Mucosa of stomach (tissue), 1 donor: ENCODE data around the gene ZBTB7B.
"Not testable (repeated sequence)": the region's sequence is repeated elsewhere in the genome, so short reads cannot be mapped to it uniquely, and the experiment has no call there.

Source experiments
- H3K27me3 ChIP-seq: one replicate; pipeline ENCODE4 v1.7.0; 2013; ENCODE audit warnings: mild to moderate bottlenecking, low read length; ENCODE audit not compliant: control insufficient read depth, insufficient read depth
- H3K36me3 ChIP-seq: one replicate; pipeline ENCODE4 v1.7.0; 2013; ENCODE audit warnings: low read length; ENCODE audit not compliant: control insufficient read depth, insufficient read depth
- H3K4me1 ChIP-seq: one replicate; pipeline ENCODE4 v1.7.0; 2013; ENCODE audit warnings: mild to moderate bottlenecking, low read length; ENCODE audit not compliant: control insufficient read depth, insufficient read depth
- H3K4me3 ChIP-seq: one replicate; pipeline ENCODE4 v1.7.0; 2013; ENCODE audit warnings: low read length
- H3K9ac ChIP-seq: one replicate; pipeline ENCODE4 v1.7.0; 2013; ENCODE audit warnings: mild to moderate bottlenecking, low read length, moderate library complexity
- H3K9me3 ChIP-seq: one replicate; pipeline ENCODE4 v1.7.0; 2013; ENCODE audit warnings: mild to moderate bottlenecking, low read length, moderate library complexity; ENCODE audit not compliant: control insufficient read depth
- donor health status: Pancreatic carcinoma.

Gene ZBTB7B

GRCh38 chr1:154982897-154983648 is 19.5 kb upstream of the ZBTB7B start, which contains the start of gene FLAD1:
Gene FLAD1 (plus strand): TSS chr1:154983344. CDS start chr1:154983695, 351 bp downstream.
- no peaks in the 10 kb centered on the region for H3K27me3 ChIP-seq
- H3K9me3 ChIP-seq: no peaks in the 10 kb centered on the region
- H3K36me3 ChIP-seq: no peaks in the 10 kb centered on the region
- H3K9ac ChIP-seq: peak within 1 kb of the TSS; percentile 82
- peak within 1 kb of the TSS; percentile 95 for H3K4me3 ChIP-seq
- peaks cover 13% of the 10 kb centered on the region for H3K4me1 ChIP-seq

DNA sequence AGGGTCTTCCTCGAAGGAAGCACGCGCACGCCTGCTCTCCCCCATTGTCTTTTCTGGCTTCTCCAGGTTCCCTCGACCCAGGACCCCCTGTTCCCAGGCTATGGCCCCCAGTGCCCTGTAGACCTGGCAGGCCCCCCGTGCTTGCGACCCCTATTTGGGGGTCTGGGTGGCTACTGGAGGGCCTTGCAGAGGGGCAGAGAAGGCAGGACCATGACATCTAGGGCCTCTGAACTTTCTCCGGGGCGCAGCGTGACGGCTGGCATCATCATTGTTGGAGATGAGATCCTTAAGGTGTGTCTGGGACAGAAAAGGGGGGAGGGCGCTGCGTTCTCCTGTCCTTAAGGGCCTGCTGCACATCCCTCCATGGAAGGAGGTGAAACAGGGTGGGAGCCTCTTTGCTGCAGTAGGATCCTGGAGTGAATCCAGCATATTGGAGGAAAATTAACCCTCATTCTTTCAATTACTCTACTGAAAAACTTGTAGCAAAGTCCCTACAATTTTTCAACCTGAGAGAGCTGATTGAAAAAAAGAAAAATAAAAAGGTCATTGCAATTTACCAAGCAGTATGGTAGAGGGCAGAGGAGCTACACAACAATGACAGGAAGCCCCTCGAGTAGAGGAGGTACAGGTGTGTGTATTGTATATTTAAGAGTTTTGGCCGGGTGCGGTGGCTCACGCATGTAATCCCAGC is 18.7 kb upstream of the ZBTB7B start:
- H3K4me3 ChIP-seq: peak overlapping the region; percentile 95

GRCh38 chr1:154986736-154987135 is 15.9 kb upstream of the ZBTB7B start:
- not testable (repeated sequence) for H3K9ac ChIP-seq, H3K27me3 ChIP-seq, H3K9me3 ChIP-seq, H3K36me3 ChIP-seq, H3K4me3 ChIP-seq
- peaks cover 13% of the 10 kb centered on the region for H3K4me1 ChIP-seq

More for the DNA sequence above, 18.7 kb upstream of the ZBTB7B start:
- H3K9ac ChIP-seq: peak overlapping the region; percentile 82
- no peaks in the 10 kb centered on the region for H3K27me3 ChIP-seq
- H3K4me1 ChIP-seq: peaks cover 13% of the 10 kb centered on the region
- H3K36me3 ChIP-seq: no peaks in the 10 kb centered on the region
- H3K9me3 ChIP-seq: no peaks in the 10 kb centered on the region

DNA sequence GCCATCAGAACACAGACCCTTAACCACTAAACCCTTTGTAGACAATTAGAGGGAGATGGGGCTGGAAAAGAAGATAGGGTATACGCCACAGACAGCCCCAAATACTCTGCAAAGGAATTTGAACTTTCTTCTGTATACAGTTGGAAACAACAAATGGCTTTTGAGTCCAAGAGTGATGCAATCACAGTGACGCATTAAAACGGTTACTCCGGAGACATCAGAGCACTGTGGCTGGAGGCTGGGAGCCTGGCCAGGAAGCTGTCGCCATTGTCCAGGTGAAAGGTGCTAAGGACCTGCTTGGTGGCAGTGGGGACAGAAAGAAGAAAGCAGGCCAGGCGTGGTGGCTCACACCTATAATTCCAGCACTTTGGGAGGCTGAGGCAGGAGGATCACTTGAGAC is 15.3 kb upstream of the ZBTB7B start:
- peaks cover 12% of the 10 kb centered on the region for H3K4me1 ChIP-seq
- no peak overlapping the region for H3K4me3 ChIP-seq
- no peak overlapping the region for H3K9ac ChIP-seq
- H3K36me3 ChIP-seq: no peaks in the 10 kb centered on the region
- H3K27me3 ChIP-seq: no peaks in the 10 kb centered on the region
- no peaks in the 10 kb centered on the region for H3K9me3 ChIP-seq

DNA sequence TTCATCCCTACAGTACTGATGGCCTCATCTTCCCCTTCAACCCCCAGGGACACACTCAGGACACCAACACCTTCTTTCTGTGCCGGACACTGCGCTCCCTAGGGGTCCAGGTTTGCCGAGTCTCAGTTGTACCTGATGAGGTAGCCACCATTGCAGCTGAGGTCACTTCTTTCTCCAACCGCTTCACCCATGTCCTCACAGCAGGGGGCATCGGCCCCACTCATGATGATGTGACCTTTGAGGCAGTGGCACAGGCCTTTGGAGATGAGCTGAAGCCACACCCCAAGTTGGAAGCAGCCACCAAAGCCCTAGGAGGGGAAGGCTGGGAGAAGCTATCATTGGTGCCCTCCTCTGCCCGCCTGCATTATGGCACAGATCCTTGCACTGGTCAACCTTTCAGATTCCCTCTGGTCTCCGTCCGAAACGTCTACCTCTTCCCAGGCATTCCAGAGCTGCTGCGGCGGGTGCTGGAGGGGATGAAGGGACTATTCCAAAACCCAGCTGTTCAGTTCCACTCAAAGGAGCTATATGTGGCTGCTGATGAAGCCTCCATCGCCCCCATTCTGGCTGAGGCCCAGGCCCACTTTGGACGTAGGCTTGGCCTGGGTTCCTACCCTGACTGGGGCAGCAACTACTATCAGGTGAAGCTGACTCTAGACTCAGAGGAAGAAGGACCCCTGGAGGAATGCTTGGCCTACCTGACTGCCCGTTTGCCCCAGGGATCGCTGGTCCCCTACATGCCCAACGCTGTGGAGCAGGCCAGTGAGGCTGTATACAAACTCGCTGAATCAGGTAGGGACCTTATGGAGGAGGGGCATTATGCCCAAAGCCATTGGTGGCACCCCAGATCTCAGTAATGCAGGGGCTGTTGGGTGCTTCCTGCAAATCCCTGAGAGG is 14.3 kb upstream of the ZBTB7B start:
- no peaks in the 10 kb centered on the region for H3K36me3 ChIP-seq

GRCh38 chr1:154989195-154989860 is 13.3 kb upstream of the ZBTB7B start:
- Histone ChIP-seq H3K4me1 (peaks cover 10% of the 10 kb centered on the region), H3K4me3 (no peak overlapping the region), H3K9me3 (no peaks in the 10 kb centered on the region), H3K27me3 (no peaks in the 10 kb centered on the region), H3K36me3 (no peaks in the 10 kb centered on the region), H3K9ac (no peak overlapping the region)

More for the DNA sequence above, 14.3 kb upstream of the ZBTB7B start:
- no peak overlapping the region for H3K9ac ChIP-seq
- H3K27me3 ChIP-seq: no peaks in the 10 kb centered on the region
- H3K4me3 ChIP-seq: no peak overlapping the region
- no peaks in the 10 kb centered on the region for H3K9me3 ChIP-seq
- peaks cover 8% of the 10 kb centered on the region for H3K4me1 ChIP-seq

DNA sequence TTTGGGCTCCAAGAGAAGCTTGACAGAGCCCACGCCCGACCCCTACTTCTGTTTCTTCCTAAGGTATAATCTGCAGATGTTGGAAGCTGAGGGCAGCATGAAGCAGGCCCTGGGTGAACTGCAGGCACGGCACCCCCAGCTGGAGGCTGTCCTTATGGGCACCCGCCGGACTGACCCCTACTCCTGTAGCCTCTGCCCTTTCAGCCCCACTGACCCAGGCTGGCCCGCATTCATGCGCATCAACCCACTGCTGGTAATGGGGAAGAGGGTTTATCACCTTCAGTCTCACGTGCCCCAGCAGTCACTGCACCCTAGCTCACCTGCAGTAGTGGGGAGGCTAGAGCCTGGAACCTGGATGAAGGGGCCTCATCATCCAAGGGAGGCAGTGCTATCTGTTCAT is 12.3 kb upstream of the ZBTB7B start:
- no peaks in the 10 kb centered on the region for H3K9me3 ChIP-seq
- no peaks in the 10 kb centered on the region for H3K36me3 ChIP-seq
- peaks cover 17% of the 10 kb centered on the region for H3K4me1 ChIP-seq
- no peak overlapping the region for H3K9ac ChIP-seq
- H3K4me3 ChIP-seq: no peak overlapping the region
- no peaks in the 10 kb centered on the region for H3K27me3 ChIP-seq

DNA sequence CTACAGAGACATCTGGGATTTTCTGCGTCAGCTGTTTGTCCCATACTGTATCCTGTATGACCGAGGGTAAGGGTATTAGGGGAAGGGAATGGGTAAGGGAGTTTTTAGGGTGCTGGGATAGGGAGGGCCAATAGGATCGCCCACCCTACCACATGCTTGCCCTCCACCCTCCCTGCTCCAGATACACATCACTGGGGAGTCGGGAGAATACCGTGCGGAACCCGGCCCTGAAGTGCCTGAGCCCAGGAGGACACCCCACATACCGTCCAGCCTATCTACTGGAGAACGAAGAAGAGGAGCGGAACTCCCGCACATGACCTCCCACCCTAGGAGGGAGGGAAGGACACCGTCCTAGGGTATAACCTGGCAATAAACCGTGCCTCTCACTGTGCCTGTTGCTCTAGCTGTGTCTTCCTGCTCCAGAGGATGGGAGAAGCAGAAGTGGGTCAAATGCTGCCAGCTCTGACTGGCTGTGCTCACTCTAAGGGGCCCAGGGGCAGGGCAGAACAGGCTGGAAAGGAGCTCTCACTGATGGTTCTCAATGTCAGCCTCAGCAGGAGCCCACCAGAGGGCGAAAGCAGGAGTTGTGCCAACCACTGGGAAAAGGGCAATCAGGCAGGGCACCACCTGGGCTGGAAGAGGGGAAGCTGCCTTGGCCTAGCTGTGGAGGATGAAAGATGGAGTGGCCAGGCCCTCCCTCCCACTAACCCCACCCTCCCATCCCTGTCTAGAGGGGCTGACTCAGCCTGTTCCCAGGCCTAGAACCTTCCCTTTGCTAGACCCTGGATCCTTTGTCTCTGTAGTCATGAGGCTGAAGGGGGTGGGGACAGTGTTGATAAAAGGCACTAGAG is 9.7 kb upstream of the ZBTB7B start:
- Histone ChIP-seq H3K4me1 (peaks cover 17% of the 10 kb centered on the region), H3K9me3 (no peaks in the 10 kb centered on the region), H3K4me3 (no peak overlapping the region), H3K9ac (peak overlapping the region; percentile 22), H3K27me3 (no peaks in the 10 kb centered on the region), H3K36me3 (no peaks in the 10 kb centered on the region)

DNA sequence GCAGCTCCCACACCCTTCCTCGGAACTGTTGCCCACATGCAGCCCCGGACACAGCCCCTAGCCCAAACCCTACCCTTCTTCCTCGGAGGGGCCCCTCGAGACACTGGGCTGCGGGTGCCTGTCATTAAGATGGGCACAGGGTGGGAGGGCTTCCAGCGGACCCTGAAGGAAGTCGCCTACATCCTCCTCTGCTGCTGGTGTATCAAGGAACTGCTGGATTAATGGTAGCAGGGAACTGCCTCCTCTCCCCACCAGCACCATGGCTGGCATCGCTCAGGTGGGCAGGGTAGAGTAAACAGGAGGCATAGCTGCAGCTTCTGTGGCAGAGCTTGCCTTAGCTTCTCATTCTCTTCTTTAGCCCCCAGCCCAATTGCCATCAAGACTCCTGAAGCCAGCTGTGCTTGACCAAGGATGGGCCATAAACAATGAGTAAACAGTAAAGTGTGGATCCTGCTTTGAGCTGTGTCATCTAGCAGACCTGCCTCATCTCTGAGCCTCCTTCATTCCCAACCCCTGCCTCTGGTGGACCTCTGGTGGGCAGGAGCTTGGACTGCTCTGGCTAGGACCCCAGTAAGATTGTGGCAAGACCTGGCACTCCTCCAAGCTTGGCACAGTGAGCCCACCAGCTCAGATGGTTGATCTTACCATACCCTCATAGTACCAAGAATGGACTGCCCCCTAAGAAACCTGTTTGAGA is 8.9 kb upstream of the ZBTB7B start, which contains the start of gene LENEP:
TSS of gene LENEP (plus strand) at position 15 of the 697 bp plus-strand sequence. CDS start at position 37, 22 bp downstream.
- H3K27me3 ChIP-seq: no peaks in the 10 kb centered on the region
- H3K9me3 ChIP-seq: no peaks in the 10 kb centered on the region
- H3K4me3 ChIP-seq: no peak within 1 kb of the TSS
- no peaks in the 10 kb centered on the region for H3K36me3 ChIP-seq
- H3K9ac ChIP-seq: peak within 1 kb of the TSS; percentile 22
- H3K4me1 ChIP-seq: peaks cover 17% of the 10 kb centered on the region

GRCh38 chr1:154994269-154994587 is 8.4 kb upstream of the ZBTB7B start:
- no peaks in the 10 kb centered on the region for H3K27me3 ChIP-seq
- H3K36me3 ChIP-seq: no peaks in the 10 kb centered on the region
- H3K9me3 ChIP-seq: no peaks in the 10 kb centered on the region
- no peak overlapping the region for H3K4me3 ChIP-seq
- H3K9ac ChIP-seq: no peak overlapping the region
- peaks cover 20% of the 10 kb centered on the region for H3K4me1 ChIP-seq
